ENCODE data around the gene OR8J3. TPM values are rescaled to one million over a fixed set of nuclear protein-coding genes. Genes with fewer than 3 reads are reported as not detected.
"Not testable (repeated sequence)": the region's sequence is repeated elsewhere in the genome, so short reads cannot be mapped to it uniquely, and the experiment has no call there.

OR8J3 gene
- total RNA-seq, 2 experiments from 2014 or later: not detected

- H3K9me2 ChIP-seq (ENCODE audit: insufficient read depth, low read length): no peaks in the 10 kb centered on the region
- no peak overlapping the region for H3K4me3 ChIP-seq (ENCODE audit: low read depth, low read length, poor library complexity, severe bottlenecking)
- ChIA-PET CTCF (ENCODE audit: unreplicated experiment) (no interaction called here), POLR2A (no interaction called here)
- TF ChIP-seq, protein P1, sequence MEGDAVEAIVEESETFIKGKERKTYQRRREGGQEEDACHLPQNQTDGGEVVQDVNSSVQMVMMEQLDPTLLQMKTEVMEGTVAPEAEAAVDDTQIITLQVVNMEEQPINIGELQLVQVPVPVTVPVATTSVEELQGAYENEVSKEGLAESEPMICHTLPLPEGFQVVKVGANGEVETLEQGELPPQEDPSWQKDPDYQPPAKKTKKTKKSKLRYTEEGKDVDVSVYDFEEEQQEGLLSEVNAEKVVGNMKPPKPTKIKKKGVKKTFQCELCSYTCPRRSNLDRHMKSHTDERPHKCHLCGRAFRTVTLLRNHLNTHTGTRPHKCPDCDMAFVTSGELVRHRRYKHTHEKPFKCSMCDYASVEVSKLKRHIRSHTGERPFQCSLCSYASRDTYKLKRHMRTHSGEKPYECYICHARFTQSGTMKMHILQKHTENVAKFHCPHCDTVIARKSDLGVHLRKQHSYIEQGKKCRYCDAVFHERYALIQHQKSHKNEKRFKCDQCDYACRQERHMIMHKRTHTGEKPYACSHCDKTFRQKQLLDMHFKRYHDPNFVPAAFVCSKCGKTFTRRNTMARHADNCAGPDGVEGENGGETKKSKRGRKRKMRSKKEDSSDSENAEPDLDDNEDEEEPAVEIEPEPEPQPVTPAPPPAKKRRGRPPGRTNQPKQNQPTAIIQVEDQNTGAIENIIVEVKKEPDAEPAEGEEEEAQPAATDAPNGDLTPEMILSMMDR (conservative IDR thresholded peaks at IDR 0.05; ENCODE audit: low read length): no peak
- TF ChIP-seq EZH2phosphoT487 (IDR thresholded peaks at IDR 0.05; ENCODE audit: borderline replicate concordance, low read depth, low read length): no peak
- no TSS peak for BruUV-seq (replicated peaks)
- no peak overlapping the region for H3K27ac ChIP-seq (ENCODE audit: low read depth, low read length, poor library complexity, severe bottlenecking)
- intact Hi-C loops (cut with micrococcal nuclease; ENCODE audit: unreplicated experiment): no loop called here
- no peaks in the 10 kb centered on the region for H3K9me3 ChIP-seq (ENCODE audit: low read length)
- H4K20me1 ChIP-seq (ENCODE audit: insufficient read depth, low read length): no peaks in the 10 kb centered on the region
- no peak overlapping the region for H3K4me2 ChIP-seq (ENCODE audit: low read length)
- no peak overlapping the region for H2AFZ ChIP-seq (ENCODE audit: low read length)
- no peak for DNase-seq (ENCODE audit: low spot score)
- no peaks in the 10 kb centered on the region for H3K36me3 ChIP-seq (ENCODE audit: insufficient read depth, low read length)
- no peaks in the 10 kb centered on the region for H3K4me1 ChIP-seq (ENCODE audit: insufficient read depth, low read length, poor library complexity, severe bottlenecking)
- H3K79me2 ChIP-seq (ENCODE audit: insufficient read depth, low read depth, low read length): no peaks in the 10 kb centered on the region
Observed at GRCh38 chr11:56151376-56151775, 11.4 kb upstream of the OR8J3 start.

DNA sequence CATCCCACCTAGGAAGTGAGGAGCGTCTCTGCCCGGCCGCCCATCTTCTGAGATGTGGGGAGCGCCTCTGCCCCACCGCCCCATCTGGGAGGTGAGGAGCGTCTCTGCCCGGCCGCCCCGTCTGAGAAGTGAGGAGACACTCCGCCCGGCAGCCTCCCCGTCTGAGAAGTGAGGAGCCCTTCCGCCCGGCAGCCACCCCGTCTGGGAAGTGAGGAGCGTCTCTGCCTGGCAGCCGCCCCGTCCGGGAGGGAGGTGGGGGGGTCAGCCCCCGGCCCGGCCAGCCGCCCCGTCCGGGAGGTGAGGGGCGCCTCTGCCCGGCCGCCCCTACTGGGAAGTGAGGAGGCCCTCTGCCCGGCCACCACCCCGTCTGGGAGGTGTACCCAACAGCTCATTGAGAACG lies 3.7 kb upstream of the OR8J3 start:
- DNase-seq (ENCODE audit: low spot score); H4K20me1 ChIP-seq (ENCODE audit: insufficient read depth, low read length); H3K4me2 ChIP-seq (ENCODE audit: low read length); H3K36me3 ChIP-seq (ENCODE audit: insufficient read depth, low read length); H3K9me2 ChIP-seq (ENCODE audit: insufficient read depth, low read length); H3K27ac ChIP-seq (ENCODE audit: low read depth, low read length, poor library complexity, severe bottlenecking); POLR2A ChIA-PET; intact Hi-C loops (cut with micrococcal nuclease; ENCODE audit: unreplicated experiment); H3K79me2 ChIP-seq (ENCODE audit: insufficient read depth, low read depth, low read length); H3K4me1 ChIP-seq (ENCODE audit: insufficient read depth, low read length, poor library complexity, severe bottlenecking); H3K9me3 ChIP-seq (ENCODE audit: low read length); H2AFZ ChIP-seq (ENCODE audit: low read length); H3K4me3 ChIP-seq (ENCODE audit: low read depth, low read length, poor library complexity, severe bottlenecking); CTCF ChIA-PET (ENCODE audit: unreplicated experiment); BruUV-seq (replicated peaks): not testable (repeated sequence)

DNA sequence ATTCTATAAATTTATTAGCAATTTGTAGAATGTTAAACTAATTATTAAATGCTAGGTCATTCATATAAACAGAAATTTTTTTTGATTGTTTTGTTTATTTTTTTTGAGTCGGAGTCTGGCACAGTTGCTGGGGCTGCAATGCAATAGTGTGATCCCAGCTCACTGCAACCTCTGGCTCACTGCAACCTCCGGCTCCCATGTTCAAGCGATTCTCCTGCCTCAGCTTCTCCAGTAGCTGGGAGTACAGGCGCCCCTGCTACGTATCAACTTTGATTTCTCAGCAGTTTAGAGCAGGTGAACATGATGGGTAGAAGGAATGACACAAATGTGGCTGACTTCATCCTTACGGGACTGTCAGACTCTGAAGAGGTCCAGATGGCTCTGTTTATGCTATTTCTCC lies 17.9 kb downstream of the OR8J3 start, which contains the start of gene OR8H3:
Gene OR8H3, plus strand, starts transcription at position 301 of the 400 bp plus-strand sequence. Its CDS starts 0 bp downstream, at position 301.
- Histone ChIP-seq H3K9me3 (ENCODE audit: low read length) (no peaks in the 10 kb centered on the region), H3K27ac (ENCODE audit: low read depth, low read length, poor library complexity, severe bottlenecking) (no peak within 1 kb of the TSS), H3K4me3 (ENCODE audit: low read depth, low read length, poor library complexity, severe bottlenecking) (no peak within 1 kb of the TSS), H3K4me2 (ENCODE audit: low read length) (no peak within 1 kb of the TSS), H3K4me1 (ENCODE audit: insufficient read depth, low read length, poor library complexity, severe bottlenecking) (no peaks in the 10 kb centered on the region), H3K36me3 (ENCODE audit: insufficient read depth, low read length) (no peaks in the 10 kb centered on the region), H3K79me2 (ENCODE audit: insufficient read depth, low read depth, low read length) (no peaks in the 10 kb centered on the region), H2AFZ (ENCODE audit: low read length) (no peak within 1 kb of the TSS), H3K9me2 (ENCODE audit: insufficient read depth, low read length) (no peaks in the 10 kb centered on the region), H4K20me1 (ENCODE audit: insufficient read depth, low read length) (no peaks in the 10 kb centered on the region)
- intact Hi-C loops (cut with micrococcal nuclease; ENCODE audit: unreplicated experiment): no loop called here
- ChIA-PET CTCF (ENCODE audit: unreplicated experiment) (no interaction called here), POLR2A (no interaction called here)
- no peak for DNase-seq (ENCODE audit: low spot score)
- no peak for TF ChIP-seq EZH2phosphoT487 (IDR thresholded peaks at IDR 0.05; ENCODE audit: borderline replicate concordance, low read depth, low read length)
- TF ChIP-seq, protein P1 (conservative IDR thresholded peaks at IDR 0.05; ENCODE audit: low read length): no peak
- BruUV-seq (replicated peaks): no TSS peak
